H9 (cell line): ENCODE measurements around the gene ABCA13. TPM values are rescaled to one million over a fixed set of nuclear protein-coding genes. Genes with fewer than 3 reads are reported as not detected.

ENCODE experiments used
- DNase-seq: peaks from one replicate; pipeline ENCODE4 v3.0.0-alpha.2; 2017
- H2AFZ ChIP-seq: one replicate; pipeline ENCODE4 v1.6.1; 2013; ENCODE audit warnings: mild to moderate bottlenecking, low read length, control low read depth, moderate library complexity
- H2AK5ac ChIP-seq: 2 replicates; pipeline ENCODE4 v1.6.1; 2013; ENCODE audit warnings: low read length, control low read depth, mixed read lengths; ENCODE audit not compliant: insufficient read length
- H2BK120ac ChIP-seq: one replicate; pipeline ENCODE4 v1.6.1; 2013; ENCODE audit warnings: low read depth, mild to moderate bottlenecking, low read length, control low read depth, inconsistent platforms; ENCODE audit not compliant: poor library complexity, severe bottlenecking
- H2BK12ac ChIP-seq: 2 replicates; pipeline ENCODE4 v1.6.1; 2013; ENCODE audit warnings: low read length, control low read depth, mixed read lengths, low read depth; ENCODE audit not compliant: insufficient read length
- H2BK15ac ChIP-seq: 2 replicates; pipeline ENCODE4 v1.6.1; 2013; ENCODE audit warnings: low read depth, low read length, control low read depth
- H2BK20ac ChIP-seq: one replicate; pipeline ENCODE4 v1.6.1; 2013; ENCODE audit warnings: low read depth, mild to moderate bottlenecking, low read length, control low read depth, inconsistent platforms; ENCODE audit not compliant: poor library complexity, severe bottlenecking
- H2BK5ac ChIP-seq: 2 replicates; pipeline ENCODE4 v1.6.1; 2013; ENCODE audit warnings: low read length, control low read depth, mixed read lengths; ENCODE audit not compliant: insufficient read length
- H3K14ac ChIP-seq: 2 replicates; pipeline ENCODE4 v1.6.1; 2013; ENCODE audit warnings: low read length, control low read depth; ENCODE audit not compliant: insufficient read depth
- H3K18ac ChIP-seq: 2 replicates; pipeline ENCODE4 v1.6.1; 2013; ENCODE audit warnings: low read depth, mild to moderate bottlenecking, mixed read lengths, low read length, control low read depth; ENCODE audit not compliant: insufficient read length
- H3K23ac ChIP-seq: 2 replicates; pipeline ENCODE4 v1.6.1; 2013; ENCODE audit warnings: low read length, control low read depth, mixed read lengths, low read depth; ENCODE audit not compliant: insufficient read length
- H3K23me2 ChIP-seq: 2 replicates; pipeline ENCODE4 v1.6.1; 2013; ENCODE audit warnings: low read depth, mild to moderate bottlenecking, mixed read lengths, low read length, control low read depth; ENCODE audit not compliant: insufficient read length, poor library complexity, severe bottlenecking
- H3K27ac ChIP-seq: 2 replicates; pipeline ENCODE4 v1.5.1; 2013; ENCODE audit warnings: low read length, control low read depth, mixed read lengths, low read depth; ENCODE audit not compliant: insufficient read length
- H3K27me3 ChIP-seq: 2 replicates; pipeline ENCODE4 v1.6.1; 2013; ENCODE audit warnings: low read length, control low read depth, inconsistent platforms; ENCODE audit not compliant: insufficient read depth
- H3K4ac ChIP-seq: 2 replicates; pipeline ENCODE4 v1.6.1; 2013; ENCODE audit warnings: low read depth, mild to moderate bottlenecking, control low read depth, inconsistent platforms, low read length, moderate library complexity
- H3K4me1 ChIP-seq: 2 replicates; pipeline ENCODE4 v1.6.1; 2013; ENCODE audit warnings: low read length, control low read depth, inconsistent platforms; ENCODE audit not compliant: insufficient read depth
- H3K4me2 ChIP-seq: 2 replicates; pipeline ENCODE4 v1.6.1; 2013; ENCODE audit warnings: low read length, control low read depth, mixed read lengths; ENCODE audit not compliant: insufficient read length, insufficient read depth
- H3K56ac ChIP-seq: 2 replicates; pipeline ENCODE4 v1.6.1; 2013; ENCODE audit warnings: low read depth, mild to moderate bottlenecking, mixed read lengths, low read length, control low read depth; ENCODE audit not compliant: insufficient read length
- H3K79me1 ChIP-seq: 2 replicates; pipeline ENCODE4 v1.6.1; 2013; ENCODE audit warnings: low read depth, mild to moderate bottlenecking, moderate library complexity, low read length, control low read depth, inconsistent platforms; ENCODE audit not compliant: insufficient read depth, poor library complexity, severe bottlenecking
- H3K79me2 ChIP-seq: 2 replicates; pipeline ENCODE4 v1.6.1; 2013; ENCODE audit warnings: low read length, control low read depth, inconsistent platforms; ENCODE audit not compliant: insufficient read depth
- H3K9ac ChIP-seq: 2 replicates; pipeline ENCODE4 v1.6.1; 2013; ENCODE audit warnings: low read length, control low read depth, mixed read lengths; ENCODE audit not compliant: insufficient read length; ENCODE audit errors: extremely low read depth
- H3K9me3 ChIP-seq: one replicate; pipeline ENCODE4 v1.6.1; 2013; ENCODE audit warnings: low read depth, low read length, inconsistent platforms; ENCODE audit not compliant: control insufficient read depth
- H3T11ph ChIP-seq: one replicate; pipeline ENCODE4 v1.6.1; 2013; ENCODE audit warnings: mild to moderate bottlenecking, low read length, control low read depth, inconsistent platforms
- H4K20me1 ChIP-seq: one replicate; pipeline ENCODE4 v1.6.1; 2013; ENCODE audit not compliant: control insufficient read depth, insufficient read length, insufficient read depth
- H4K5ac ChIP-seq: 2 replicates; pipeline ENCODE4 v1.6.1; 2013; ENCODE audit warnings: low read depth, mild to moderate bottlenecking, mixed read lengths, low read length, control low read depth; ENCODE audit not compliant: insufficient read length
- H4K8ac ChIP-seq: replicated peaks from 2 replicates; pipeline ENCODE4 v1.6.1; 2013; ENCODE audit warnings: low read length, control low read depth, mixed read lengths, low read depth; ENCODE audit not compliant: insufficient read length
- H4K91ac ChIP-seq: 2 replicates; pipeline ENCODE4 v1.6.1; 2013; ENCODE audit warnings: low read depth, mild to moderate bottlenecking, moderate library complexity, mixed read lengths, low read length, control low read depth; ENCODE audit not compliant: insufficient read length
- H3K27ac Mint-ChIP-seq, 3 experiments: 2 replicates in 2 of 3; 3 replicates in 1 of 3; pipeline ENCODE4 v1.8.0; 2020 to 2021; ENCODE audit warnings: mixed read lengths in 3 of 3, mild to moderate bottlenecking in 1 of 3, moderate library complexity in 1 of 3
- H3K27me3 Mint-ChIP-seq: 2 replicates; pipeline ENCODE4 v1.8.0; 2021; ENCODE audit warnings: low read depth, mild to moderate bottlenecking, moderate library complexity, mixed read lengths
- H3K36me3 Mint-ChIP-seq, 3 experiments: 2 replicates in 2 of 3; 3 replicates in 1 of 3; pipeline ENCODE4 v1.8.0; 2020 to 2021; ENCODE audit warnings: low read depth in 3 of 3, mixed read lengths in 3 of 3; ENCODE audit not compliant: insufficient read depth in 1 of 3
- H3K4me1 Mint-ChIP-seq, 2 experiments: 2 replicates each; pipeline ENCODE4 v1.8.0; 2020; ENCODE audit warnings: mixed read lengths in 2 of 2
- H3K4me3 Mint-ChIP-seq, 2 experiments: 2 replicates in 1 of 2; 3 replicates in 1 of 2; pipeline ENCODE4 v1.8.0; 2020 to 2021; ENCODE audit warnings: mild to moderate bottlenecking in 2 of 2, mixed read lengths in 2 of 2, moderate library complexity in 1 of 2
- H3K9me3 Mint-ChIP-seq, 2 experiments: 2 replicates in 1 of 2; 3 replicates in 1 of 2; pipeline ENCODE4 v1.8.0; 2020; ENCODE audit warnings: mild to moderate bottlenecking in 2 of 2, mixed read lengths in 2 of 2, moderate library complexity in 1 of 2
- WGBS: extraction: QIAGEN DNeasy Blood & Tissue Kit; methylation state at CpG from one replicate; pipeline ENCODE4 v1.1.7; 2013; ENCODE audit warnings: missing lambda C conversion rate, low lambda C conversion rate, mixed read lengths; ENCODE audit not compliant: insufficient read length; ENCODE audit errors: extremely low coverage; 5-methylcytosine and 5-hydroxymethylcytosine counted together
- total RNA-seq: library from RNA; stranded (reverse); gene quantifications from 2 replicates; pipeline ENCODE4 v1.2.1, GENCODE V29; 2021
- TF ChIP-seq, protein P1 (sequence below): fragments of 200-600 bp; sonication (generic); conservative IDR thresholded peaks from 3 replicates; pipeline ENCODE4 v1.8.0; 2021; ENCODE audit warnings: antibody characterized with exemption, mild to moderate bottlenecking

Gene ABCA13
- total RNA-seq, 1 experiment from 2014 or later, result 0.11 TPM

DNA sequence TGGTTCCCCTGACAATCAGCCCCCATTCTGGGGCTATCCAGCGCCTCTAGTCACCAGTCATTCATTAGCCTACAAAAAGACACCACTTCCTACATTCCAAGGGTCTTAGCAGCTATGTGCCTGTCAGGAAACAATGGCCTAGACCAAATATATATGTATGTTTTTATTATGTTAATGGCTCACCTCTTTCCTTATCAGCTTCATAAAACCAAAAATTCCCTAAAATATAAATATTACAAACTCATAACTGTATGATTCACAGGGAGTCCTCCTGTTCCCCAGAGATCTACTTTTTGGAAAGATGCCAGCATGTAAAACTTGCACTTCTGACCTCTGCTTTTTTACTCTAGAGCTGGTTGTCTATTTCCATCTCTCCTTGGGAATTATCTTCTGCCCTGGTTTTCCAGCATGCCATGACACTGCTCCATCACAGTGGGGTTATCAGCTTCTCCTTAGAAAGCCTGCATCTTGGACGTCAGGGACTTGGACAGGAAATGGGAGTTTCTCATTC lies 79.2 kb downstream of the ABCA13 start:
- H3K27me3 Mint-ChIP-seq, result no peaks in the 10 kb centered on the region
- WGBS, result no CpG with 5 or more reads among the region's 2 CpGs
- H3K23ac ChIP-seq, result no peak overlapping the region

More for the DNA sequence above, 79.2 kb downstream of the ABCA13 start:
- Histone ChIP-seq H3K23me2 (no peaks in the 10 kb centered on the region), H3K14ac (no peak overlapping the region), H4K20me1 (no peaks in the 10 kb centered on the region), H3K4ac (no peak overlapping the region), H3K18ac (no peak overlapping the region), H4K5ac (no peak overlapping the region), H3K27ac (no peak overlapping the region), H3K27me3 (no peaks in the 10 kb centered on the region), H4K8ac (no peak overlapping the region), H3K4me2 (no peak overlapping the region), H2BK12ac (no peak overlapping the region), H2BK120ac (no peak overlapping the region), H4K91ac (no peak overlapping the region), H3K9me3 (no peaks in the 10 kb centered on the region), H2BK15ac (no peak overlapping the region), H3K79me2 (no peaks in the 10 kb centered on the region), H3T11ph (no peak overlapping the region), H3K4me1 (peaks cover 8% of the 10 kb centered on the region), H2AFZ (no peak overlapping the region), H2AK5ac (no peak overlapping the region), H2BK5ac (no peak overlapping the region), H3K79me1 (no peaks in the 10 kb centered on the region), H3K9ac (no peak overlapping the region), H3K56ac (no peak overlapping the region), H2BK20ac (no peak overlapping the region)
- H3K27ac Mint-ChIP-seq, result peak overlapping the region in 2 of 3 experiments; percentile 86 to 87; a peak in 3 of 7 replicates
- no peaks in the 10 kb centered on the region; a peak in 1 of 7 replicates for H3K36me3 Mint-ChIP-seq
- TF ChIP-seq, protein P1, sequence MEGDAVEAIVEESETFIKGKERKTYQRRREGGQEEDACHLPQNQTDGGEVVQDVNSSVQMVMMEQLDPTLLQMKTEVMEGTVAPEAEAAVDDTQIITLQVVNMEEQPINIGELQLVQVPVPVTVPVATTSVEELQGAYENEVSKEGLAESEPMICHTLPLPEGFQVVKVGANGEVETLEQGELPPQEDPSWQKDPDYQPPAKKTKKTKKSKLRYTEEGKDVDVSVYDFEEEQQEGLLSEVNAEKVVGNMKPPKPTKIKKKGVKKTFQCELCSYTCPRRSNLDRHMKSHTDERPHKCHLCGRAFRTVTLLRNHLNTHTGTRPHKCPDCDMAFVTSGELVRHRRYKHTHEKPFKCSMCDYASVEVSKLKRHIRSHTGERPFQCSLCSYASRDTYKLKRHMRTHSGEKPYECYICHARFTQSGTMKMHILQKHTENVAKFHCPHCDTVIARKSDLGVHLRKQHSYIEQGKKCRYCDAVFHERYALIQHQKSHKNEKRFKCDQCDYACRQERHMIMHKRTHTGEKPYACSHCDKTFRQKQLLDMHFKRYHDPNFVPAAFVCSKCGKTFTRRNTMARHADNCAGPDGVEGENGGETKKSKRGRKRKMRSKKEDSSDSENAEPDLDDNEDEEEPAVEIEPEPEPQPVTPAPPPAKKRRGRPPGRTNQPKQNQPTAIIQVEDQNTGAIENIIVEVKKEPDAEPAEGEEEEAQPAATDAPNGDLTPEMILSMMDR, result no peak
- DNase-seq, result no peak
- peaks cover 9 to 24% of the 10 kb centered on the region in 2 experiments; a peak in 3 of 4 replicates for H3K4me1 Mint-ChIP-seq
- no peaks in the 10 kb centered on the region for H3K9me3 Mint-ChIP-seq
- H3K4me3 Mint-ChIP-seq, result no peak overlapping the region
